Adrenal gland (tissue), 5 donors: ENCODE measurements around the gene SLC6A20.

Source experiments
- CTCF ChIP-seq, 6 experiments: fragments of 450-650 bp in 4 of 6; fragments of 200-600 bp in 2 of 6; sonication (generic) in 1 of 6; IDR thresholded peaks; 1 replicate in 5 of 6; 2 replicates in 1 of 6; pipeline versions ENCODE4 v1.5.1 to v1.8.0; 2016 to 2021; ENCODE audit warnings: antibody characterized with exemption in 6 of 6, mild to moderate bottlenecking in 2 of 6, moderate library complexity in 1 of 6
- POLR2A ChIP-seq, 2 donors: fragments of 450-650 bp; IDR thresholded peaks; one replicate each; pipeline ENCODE4 v1.6.1; 2017; ENCODE audit warnings: antibody characterized with exemption in 2 of 2, mild to moderate bottlenecking in 2 of 2, moderate library complexity in 1 of 2
- donor health status: DM: no; HTN: no; CAD: no.

GRCh38 chr3:45779746-45780735, 16.3 kb downstream of the SLC6A20 start:
- TF ChIP-seq CTCF (IDR thresholded peaks at IDR 0.05) (no peak), POLR2A (IDR thresholded peaks at IDR 0.05) (no peak)
